C4-2B (cell line): ENCODE results near the gene HAUS2.

Experiments used
- ZFX ChIP-seq: fragments of 450-650 bp; IDR thresholded peaks from 2 replicates; pipeline ENCODE4 v1.6.1; 2017
- TF ChIP-seq, protein P1 (sequence below): fragments of 450-650 bp; conservative IDR thresholded peaks from 2 replicates; pipeline ENCODE4 v1.5.1; 2017; ENCODE audit warnings: mild to moderate bottlenecking

DNA sequence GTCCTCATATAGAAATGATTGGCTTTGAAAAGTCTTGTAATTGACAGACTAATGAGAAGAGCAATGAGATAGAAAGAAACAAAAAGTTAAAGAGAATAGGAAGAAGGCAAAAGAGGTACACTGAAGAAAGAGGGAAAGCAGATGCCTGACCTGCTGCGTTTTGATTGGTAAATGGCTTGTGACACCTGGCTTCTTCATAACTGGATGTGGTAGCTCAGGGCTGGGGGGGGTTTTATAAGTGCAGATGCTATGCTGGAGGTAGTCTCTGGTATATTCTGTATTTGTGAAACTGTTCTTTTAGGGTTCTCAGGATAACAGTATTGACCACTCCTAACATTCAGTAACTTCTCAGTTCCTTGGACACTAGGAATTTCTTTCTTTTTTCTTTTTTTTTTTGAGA is 28.1 kb downstream of the HAUS2 start:
- TF ChIP-seq ZFX: no peak
- TF ChIP-seq, protein P1, sequence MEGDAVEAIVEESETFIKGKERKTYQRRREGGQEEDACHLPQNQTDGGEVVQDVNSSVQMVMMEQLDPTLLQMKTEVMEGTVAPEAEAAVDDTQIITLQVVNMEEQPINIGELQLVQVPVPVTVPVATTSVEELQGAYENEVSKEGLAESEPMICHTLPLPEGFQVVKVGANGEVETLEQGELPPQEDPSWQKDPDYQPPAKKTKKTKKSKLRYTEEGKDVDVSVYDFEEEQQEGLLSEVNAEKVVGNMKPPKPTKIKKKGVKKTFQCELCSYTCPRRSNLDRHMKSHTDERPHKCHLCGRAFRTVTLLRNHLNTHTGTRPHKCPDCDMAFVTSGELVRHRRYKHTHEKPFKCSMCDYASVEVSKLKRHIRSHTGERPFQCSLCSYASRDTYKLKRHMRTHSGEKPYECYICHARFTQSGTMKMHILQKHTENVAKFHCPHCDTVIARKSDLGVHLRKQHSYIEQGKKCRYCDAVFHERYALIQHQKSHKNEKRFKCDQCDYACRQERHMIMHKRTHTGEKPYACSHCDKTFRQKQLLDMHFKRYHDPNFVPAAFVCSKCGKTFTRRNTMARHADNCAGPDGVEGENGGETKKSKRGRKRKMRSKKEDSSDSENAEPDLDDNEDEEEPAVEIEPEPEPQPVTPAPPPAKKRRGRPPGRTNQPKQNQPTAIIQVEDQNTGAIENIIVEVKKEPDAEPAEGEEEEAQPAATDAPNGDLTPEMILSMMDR: no peak
